ENCODE measurements around the gene GNPTAB. TPM values are rescaled to one million over a fixed set of nuclear protein-coding genes. Genes with fewer than 3 reads are reported as not detected.

Gene GNPTAB
- total and polyA plus RNA-seq, 2 of the 13 experiments (the other 11 are each of a cell fraction or from before 2014, with no cell fraction given), result 13.6 to 19.4 TPM

DNA sequence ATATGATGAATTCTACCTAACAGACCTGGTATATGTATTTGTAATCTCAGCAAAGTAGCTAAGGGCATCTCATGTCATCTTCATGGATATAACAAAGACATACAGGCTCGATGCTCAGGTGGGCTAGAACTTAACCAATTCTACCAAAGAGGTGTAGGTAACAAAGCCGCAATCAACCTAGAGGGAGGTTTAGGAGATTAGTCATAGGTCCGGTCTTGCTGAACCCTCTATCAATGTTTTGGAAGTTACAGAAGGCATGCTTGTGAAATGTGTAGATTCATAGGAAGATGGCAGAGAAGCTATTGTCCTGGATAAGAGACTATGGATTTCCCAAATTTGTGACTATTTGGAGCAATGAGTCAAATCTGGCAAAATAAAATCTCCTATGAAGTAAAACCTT is 48.9 kb downstream of the GNPTAB start (continued):
- TF ChIP-seq PAWR (CRISPR knock-in tag; IDR thresholded peaks at IDR 0.05; ENCODE audit: borderline replicate concordance), result no peak
- no peak for TF ChIP-seq MED8 (CRISPR knock-in tag; IDR thresholded peaks at IDR 0.05; ENCODE audit: insufficient replicate concordance)
- TF ChIP-seq, protein P1, sequence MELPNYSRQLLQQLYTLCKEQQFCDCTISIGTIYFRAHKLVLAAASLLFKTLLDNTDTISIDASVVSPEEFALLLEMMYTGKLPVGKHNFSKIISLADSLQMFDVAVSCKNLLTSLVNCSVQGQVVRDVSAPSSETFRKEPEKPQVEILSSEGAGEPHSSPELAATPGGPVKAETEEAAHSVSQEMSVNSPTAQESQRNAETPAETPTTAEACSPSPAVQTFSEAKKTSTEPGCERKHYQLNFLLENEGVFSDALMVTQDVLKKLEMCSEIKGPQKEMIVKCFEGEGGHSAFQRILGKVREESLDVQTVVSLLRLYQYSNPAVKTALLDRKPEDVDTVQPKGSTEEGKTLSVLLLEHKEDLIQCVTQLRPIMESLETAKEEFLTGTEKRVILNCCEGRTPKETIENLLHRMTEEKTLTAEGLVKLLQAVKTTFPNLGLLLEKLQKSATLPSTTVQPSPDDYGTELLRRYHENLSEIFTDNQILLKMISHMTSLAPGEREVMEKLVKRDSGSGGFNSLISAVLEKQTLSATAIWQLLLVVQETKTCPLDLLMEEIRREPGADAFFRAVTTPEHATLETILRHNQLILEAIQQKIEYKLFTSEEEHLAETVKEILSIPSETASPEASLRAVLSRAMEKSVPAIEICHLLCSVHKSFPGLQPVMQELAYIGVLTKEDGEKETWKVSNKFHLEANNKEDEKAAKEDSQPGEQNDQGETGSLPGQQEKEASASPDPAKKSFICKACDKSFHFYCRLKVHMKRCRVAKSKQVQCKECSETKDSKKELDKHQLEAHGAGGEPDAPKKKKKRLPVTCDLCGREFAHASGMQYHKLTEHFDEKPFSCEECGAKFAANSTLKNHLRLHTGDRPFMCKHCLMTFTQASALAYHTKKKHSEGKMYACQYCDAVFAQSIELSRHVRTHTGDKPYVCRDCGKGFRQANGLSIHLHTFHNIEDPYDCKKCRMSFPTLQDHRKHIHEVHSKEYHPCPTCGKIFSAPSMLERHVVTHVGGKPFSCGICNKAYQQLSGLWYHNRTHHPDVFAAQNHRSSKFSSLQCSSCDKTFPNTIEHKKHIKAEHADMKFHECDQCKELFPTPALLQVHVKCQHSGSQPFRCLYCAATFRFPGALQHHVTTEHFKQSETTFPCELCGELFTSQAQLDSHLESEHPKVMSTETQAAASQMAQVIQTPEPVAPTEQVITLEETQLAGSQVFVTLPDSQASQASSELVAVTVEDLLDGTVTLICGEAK (IDR thresholded peaks at IDR 0.05), result no peak
- TF ChIP-seq, protein P1 (CRISPR knock-in tag; IDR thresholded peaks at IDR 0.05), result no peak
- no peak for TF ChIP-seq SPEN (CRISPR knock-in tag; IDR thresholded peaks at IDR 0.05; ENCODE audit: low read depth)
- no peak for TF ChIP-seq ZNF747 (CRISPR knock-in tag; IDR thresholded peaks at IDR 0.05; ENCODE audit: borderline replicate concordance)
- no peak for TF ChIP-seq HDAC1 (CRISPR knock-in tag; IDR thresholded peaks at IDR 0.05)
- TF ChIP-seq, protein P2, sequence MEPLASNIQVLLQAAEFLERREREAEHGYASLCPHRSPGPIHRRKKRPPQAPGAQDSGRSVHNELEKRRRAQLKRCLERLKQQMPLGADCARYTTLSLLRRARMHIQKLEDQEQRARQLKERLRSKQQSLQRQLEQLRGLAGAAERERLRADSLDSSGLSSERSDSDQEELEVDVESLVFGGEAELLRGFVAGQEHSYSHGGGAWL (CRISPR knock-in tag; IDR thresholded peaks at IDR 0.05), result no peak
- TF ChIP-seq TCF7L2 (IDR thresholded peaks at IDR 0.05; ENCODE audit: low read depth, low read length), result no peak
